Neuron (in vitro differentiated cells): Measurements from ENCODE around the gene RBMS3.

ENCODE experiments used
- H2AFZ ChIP-seq: one replicate; pipeline ENCODE4 v1.6.1; 2013; ENCODE audit warnings: low read depth, mild to moderate bottlenecking, inconsistent platforms, low read length, moderate library complexity
- H3K27me3 ChIP-seq: one replicate; pipeline ENCODE4 v1.6.1; 2013; ENCODE audit warnings: low read length; ENCODE audit not compliant: insufficient read depth
- H3K36me3 ChIP-seq: one replicate; pipeline ENCODE4 v1.6.1; 2013; ENCODE audit warnings: low read length; ENCODE audit not compliant: insufficient read depth
- H3K4me1 ChIP-seq: one replicate; pipeline ENCODE4 v1.6.1; 2013; ENCODE audit warnings: low read length; ENCODE audit not compliant: insufficient read depth
- H3K4me3 ChIP-seq: 2 replicates; pipeline ENCODE4 v1.5.1; 2013; ENCODE audit warnings: mild to moderate bottlenecking, low read length, moderate library complexity
- H3K9me3 ChIP-seq: one replicate; pipeline ENCODE4 v1.6.1; 2013; ENCODE audit warnings: low read length

Gene RBMS3

GRCh38 chr3:29758434-29759322 lies 477.8 kb downstream of the RBMS3 start:
- Histone ChIP-seq H3K4me1 (peaks cover 21% of the 10 kb centered on the region), H3K27me3 (no peaks in the 10 kb centered on the region)

GRCh38 chr3:29759411-29760225 lies 478.7 kb downstream of the RBMS3 start:
- Histone ChIP-seq H3K27me3 (no peaks in the 10 kb centered on the region), H3K4me1 (peaks cover 21% of the 10 kb centered on the region), H3K9me3 (no peaks in the 10 kb centered on the region), H3K36me3 (no peaks in the 10 kb centered on the region), H3K4me3 (peak overlapping the region; percentile 12), H2AFZ (peak overlapping the region; percentile 83)

More at GRCh38 chr3:29758434-29759322, 477.8 kb downstream of the RBMS3 start:
- Histone ChIP-seq H3K36me3 (no peaks in the 10 kb centered on the region), H3K4me3 (no peak overlapping the region), H2AFZ (no peak overlapping the region), H3K9me3 (no peaks in the 10 kb centered on the region)

- peak overlapping the region; percentile 83 for H2AFZ ChIP-seq
- H3K9me3 ChIP-seq: no peaks in the 10 kb centered on the region
- H3K27me3 ChIP-seq: no peaks in the 10 kb centered on the region
- peaks cover 21% of the 10 kb centered on the region for H3K4me1 ChIP-seq
- no peaks in the 10 kb centered on the region for H3K36me3 ChIP-seq
- no peak overlapping the region for H3K4me3 ChIP-seq
Observed at GRCh38 chr3:29760226-29760685, 479.4 kb downstream of the RBMS3 start.

GRCh38 chr3:29761517-29761916 lies 480.6 kb downstream of the RBMS3 start:
- H3K27me3 ChIP-seq: no peaks in the 10 kb centered on the region
- H2AFZ ChIP-seq: no peak overlapping the region
- no peak overlapping the region for H3K4me3 ChIP-seq
- peaks cover 21% of the 10 kb centered on the region for H3K4me1 ChIP-seq
- no peaks in the 10 kb centered on the region for H3K36me3 ChIP-seq
- H3K9me3 ChIP-seq: no peaks in the 10 kb centered on the region

- no peaks in the 10 kb centered on the region for H3K36me3 ChIP-seq
- no peaks in the 10 kb centered on the region for H3K27me3 ChIP-seq
- no peaks in the 10 kb centered on the region for H3K9me3 ChIP-seq
- no peak overlapping the region for H3K4me3 ChIP-seq
- H2AFZ ChIP-seq: no peak overlapping the region
- H3K4me1 ChIP-seq: peaks cover 21% of the 10 kb centered on the region
Observed at GRCh38 chr3:29763115-29763514, 482.2 kb downstream of the RBMS3 start.

GRCh38 chr3:29764041-29764440 lies 483.2 kb downstream of the RBMS3 start:
- Histone ChIP-seq H3K9me3 (no peaks in the 10 kb centered on the region), H3K27me3 (no peaks in the 10 kb centered on the region), H2AFZ (no peak overlapping the region), H3K4me1 (peaks cover 16% of the 10 kb centered on the region), H3K36me3 (no peaks in the 10 kb centered on the region), H3K4me3 (no peak overlapping the region)

- Histone ChIP-seq H2AFZ (no peak overlapping the region), H3K36me3 (no peaks in the 10 kb centered on the region), H3K4me1 (peaks cover 9% of the 10 kb centered on the region), H3K27me3 (no peaks in the 10 kb centered on the region), H3K4me3 (no peak overlapping the region), H3K9me3 (no peaks in the 10 kb centered on the region)
Observed at GRCh38 chr3:29764603-29765254, 483.9 kb downstream of the RBMS3 start.

- Histone ChIP-seq H3K4me3 (no peak overlapping the region), H3K27me3 (no peaks in the 10 kb centered on the region), H3K4me1 (no peaks in the 10 kb centered on the region), H2AFZ (no peak overlapping the region), H3K9me3 (no peaks in the 10 kb centered on the region), H3K36me3 (no peaks in the 10 kb centered on the region)
Observed at GRCh38 chr3:29771602-29772001, 490.7 kb downstream of the RBMS3 start.

GRCh38 chr3:29772436-29772835 lies 491.6 kb downstream of the RBMS3 start:
- Histone ChIP-seq H2AFZ (no peak overlapping the region), H3K9me3 (no peaks in the 10 kb centered on the region), H3K27me3 (no peaks in the 10 kb centered on the region), H3K36me3 (no peaks in the 10 kb centered on the region), H3K4me3 (no peak overlapping the region), H3K4me1 (no peaks in the 10 kb centered on the region)

- no peaks in the 10 kb centered on the region for H3K9me3 ChIP-seq
- H2AFZ ChIP-seq: no peak overlapping the region
- H3K4me1 ChIP-seq: no peaks in the 10 kb centered on the region
- H3K4me3 ChIP-seq: no peak overlapping the region
- no peaks in the 10 kb centered on the region for H3K36me3 ChIP-seq
- H3K27me3 ChIP-seq: no peaks in the 10 kb centered on the region
Observed at GRCh38 chr3:29773481-29773880, 492.6 kb downstream of the RBMS3 start.

GRCh38 chr3:29775340-29775739 lies 494.5 kb downstream of the RBMS3 start:
- Histone ChIP-seq H3K4me3 (no peak overlapping the region), H3K4me1 (no peaks in the 10 kb centered on the region), H3K27me3 (no peaks in the 10 kb centered on the region), H3K9me3 (no peaks in the 10 kb centered on the region), H2AFZ (no peak overlapping the region), H3K36me3 (no peaks in the 10 kb centered on the region)

GRCh38 chr3:29777869-29778268 lies 497.0 kb downstream of the RBMS3 start:
- H2AFZ ChIP-seq: no peak overlapping the region
- no peaks in the 10 kb centered on the region for H3K27me3 ChIP-seq
- H3K4me3 ChIP-seq: no peak overlapping the region
- no peaks in the 10 kb centered on the region for H3K36me3 ChIP-seq
- H3K4me1 ChIP-seq: no peaks in the 10 kb centered on the region
- peaks cover 4% of the 10 kb centered on the region for H3K9me3 ChIP-seq

GRCh38 chr3:29789686-29790085 lies 508.8 kb downstream of the RBMS3 start:
- Histone ChIP-seq H3K36me3 (no peaks in the 10 kb centered on the region), H3K27me3 (no peaks in the 10 kb centered on the region), H3K9me3 (no peaks in the 10 kb centered on the region)

More at GRCh38 chr3:29789686-29790085, 508.8 kb downstream of the RBMS3 start:
- H2AFZ ChIP-seq: no peak overlapping the region
- H3K4me1 ChIP-seq: no peaks in the 10 kb centered on the region
- H3K4me3 ChIP-seq: no peak overlapping the region
